Panc1 (cell line): ENCODE results near the gene STAC. TPM values are rescaled to one million over a fixed set of nuclear protein-coding genes. Genes with fewer than 3 reads are reported as not detected.

Experiments
- ATAC-seq: fragments of 200-7000 bp; cut with Tn5 transposase; 2 replicates; pipeline ENCODE4 v1.9.1; 2020; ENCODE audit warnings: mild to moderate bottlenecking, moderate library complexity
- BruUV-seq: library from RNA; stranded (reverse); fragments of 400-500 nt; replicated peaks from 2 replicates; lab custom pipeline; 2021; lab: Mats Ljungman, UMichigan
- CTCF ChIA-PET: fragments of 300-600 bp; sonication (Branson Sonifier 250); formaldehyde crosslinking; loops from one replicate; lab custom pipeline; 2022; ENCODE audit warnings: antibody characterized with exemption; lab: Charles Lee
- POLR2A ChIA-PET: fragments of 300-600 bp; sonication (Branson Sonifier 250); formaldehyde crosslinking; loops from one replicate; lab custom pipeline; 2022; ENCODE audit warnings: antibody characterized with exemption; lab: Charles Lee
- DNase-seq: peaks from one replicate; pipeline ENCODE4 v3.0.0-alpha.2; 2010; ENCODE audit warnings: low read depth, low spot score
- H3K27ac ChIP-seq: 2 replicates; pipeline ENCODE4 v1.5.1; 2011; ENCODE audit warnings: mild to moderate bottlenecking, low read length, inconsistent platforms
- H3K27me3 ChIP-seq: fragments of 200-500 bp; sonication (Bioruptor generic); 2 replicates; pipeline ENCODE4 v1.6.0; 2014; ENCODE audit warnings: low read length, inconsistent platforms; ENCODE audit not compliant: control insufficient read depth, insufficient read depth
- H3K36me3 ChIP-seq: fragments of 200-500 bp; sonication (Bioruptor generic); 2 replicates; pipeline ENCODE4 v1.5.1; 2014; ENCODE audit warnings: inconsistent platforms, mild to moderate bottlenecking, low read length, moderate library complexity; ENCODE audit not compliant: control insufficient read depth, insufficient read depth
- H3K4me1 ChIP-seq: 2 replicates; pipeline ENCODE4 v1.5.1; 2011; ENCODE audit warnings: inconsistent platforms, mild to moderate bottlenecking, low read length, moderate library complexity; ENCODE audit not compliant: control insufficient read depth, insufficient read depth
- H3K4me3 ChIP-seq, 2 experiments: 2 replicates each; pipeline ENCODE4 v1.5.1; 2011 to 2012; ENCODE audit warnings: low read depth in 2 of 2, low read length in 2 of 2, mild to moderate bottlenecking in 2 of 2, inconsistent platforms in 1 of 2, moderate library complexity in 1 of 2
- H3K9me3 ChIP-seq: fragments of 200-500 bp; sonication (Bioruptor generic); 2 replicates; pipeline ENCODE4 v1.5.1; 2014; ENCODE audit warnings: low read depth, mild to moderate bottlenecking, inconsistent platforms, low read length, moderate library complexity; ENCODE audit not compliant: control insufficient read depth, insufficient read depth
- CTCF ChIP-seq: fragments of 450-650 bp; IDR thresholded peaks from 2 replicates; pipeline ENCODE4 v1.5.1; 2017; ENCODE audit warnings: mild to moderate bottlenecking
- POLR2AphosphoS5 ChIP-seq: IDR thresholded peaks from 2 replicates; pipeline ENCODE4 v1.6.1; 2012; ENCODE audit warnings: mild to moderate bottlenecking, low read depth, low read length, moderate library complexity
- REST ChIP-seq, 2 experiments: IDR thresholded peaks; 2 replicates each; pipeline ENCODE4 v1.6.1; 2011 to 2012; ENCODE audit warnings: low read depth in 2 of 2, control low read depth in 1 of 2, low read length in 1 of 2, mild to moderate bottlenecking in 1 of 2, moderate library complexity in 1 of 2; ENCODE audit not compliant: insufficient read depth in 1 of 2
- SIN3A ChIP-seq: IDR thresholded peaks from 2 replicates; pipeline ENCODE4 v1.6.1; 2012; ENCODE audit warnings: low read depth, mild to moderate bottlenecking, low read length, moderate library complexity, borderline replicate concordance; ENCODE audit not compliant: insufficient read depth
- TCF7L2 ChIP-seq: IDR thresholded peaks from 2 replicates; pipeline ENCODE4 v1.6.1; 2011; ENCODE audit warnings: mild to moderate bottlenecking, low read depth, low read length, inconsistent platforms
- in situ Hi-C: cut with HindIII; loops from 2 replicates; pipeline ENCODE4 v1.10.0; 2016; ENCODE audit warnings: low sequenced_read_pairs, low pct_unique_long_range_greater_than_20kb
- intact Hi-C: fragments of 100-400 bp; cut with micrococcal nuclease; formaldehyde crosslinking; loops from one replicate; pipeline ENCODE4 v1.10.0; 2022; ENCODE audit not compliant: unreplicated experiment
- total RNA-seq: library from RNA; stranded (reverse); gene quantifications from one replicate; pipeline ENCODE4 v1.2.1, GENCODE V29; 2021; ENCODE audit not compliant: unreplicated experiment

The STAC gene
- total RNA-seq, 1 experiment from 2014 or later = 18.8 TPM

- intact Hi-C loops = no loop called here
- Histone ChIP-seq H3K27ac (no peak overlapping the region), H3K9me3 (no peaks in the 10 kb centered on the region), H3K36me3 (no peaks in the 10 kb centered on the region), H3K27me3 (no peaks in the 10 kb centered on the region), H3K4me3 (no peak overlapping the region), H3K4me1 (no peaks in the 10 kb centered on the region)
- in situ Hi-C loops = no loop called here
- no peak for DNase-seq
- ChIA-PET CTCF (interaction anchor here (0.6 kb wide), 1 partner anchor 20 kb away, joined by 3 read pairs; no protein-coding TSS in a partner anchor), POLR2A (no interaction called here)
- ATAC-seq = no peak
- no TSS peak for BruUV-seq
- TF ChIP-seq POLR2AphosphoS5 (no peak), REST (IDR thresholded peaks at IDR 0.05; ENCODE audit: insufficient read depth in 1 of 2, low read depth in 2 of 2, low read length in 1 of 2) (no peak), SIN3A (no peak), CTCF (no peak), TCF7L2 (no peak)
Observed at GRCh38 chr3:36560685-36561084, 180.4 kb downstream of the STAC start.

GRCh38 chr3:36561601-36562000 is 181.3 kb downstream of the STAC start:
- ATAC-seq = no peak
- Histone ChIP-seq H3K27ac (no peak overlapping the region), H3K27me3 (no peaks in the 10 kb centered on the region), H3K36me3 (no peaks in the 10 kb centered on the region), H3K9me3 (no peaks in the 10 kb centered on the region), H3K4me1 (no peaks in the 10 kb centered on the region), H3K4me3 (no peak overlapping the region)
- POLR2A ChIA-PET = no interaction called here
- intact Hi-C loops (no loop called here), in situ Hi-C loops (no loop called here)
- TF ChIP-seq CTCF = no peak
- TF ChIP-seq SIN3A = no peak
- TF ChIP-seq POLR2AphosphoS5 = no peak
- no peak for TF ChIP-seq TCF7L2
- no peak for TF ChIP-seq REST (IDR thresholded peaks at IDR 0.05; ENCODE audit: insufficient read depth in 1 of 2, low read depth in 2 of 2, low read length in 1 of 2)
- CTCF ChIA-PET = interaction anchor here (0.6 kb wide), 1 partner anchor 21 kb away, joined by 3 read pairs; no protein-coding TSS in a partner anchor
- no peak for DNase-seq
- no TSS peak for BruUV-seq
